GM23248 (cell line): ENCODE measurements around the gene TTC39B. TPM values are rescaled to one million over a fixed set of nuclear protein-coding genes. Genes with fewer than 3 reads are reported as not detected.

Experiments used
- DNase-seq: peaks from one replicate; pipeline ENCODE4 v3.0.0-alpha.2; 2015
- H2AFZ ChIP-seq: fragments of 200-600 bp; sonication (generic); 2 replicates; pipeline ENCODE4 v1.6.1; 2016; ENCODE audit warnings: antibody characterized with exemption
- H3F3A ChIP-seq: fragments of 200-600 bp; sonication (generic); 2 replicates; pipeline ENCODE4 v1.6.1; 2016; ENCODE audit warnings: mild to moderate bottlenecking, antibody characterized with exemption, mixed run types; ENCODE audit not compliant: insufficient read depth
- H3K27ac ChIP-seq: fragments of 200-600 bp; sonication (generic); 2 replicates; pipeline ENCODE4 v1.5.1; 2016; ENCODE audit warnings: mild to moderate bottlenecking
- H3K27me3 ChIP-seq: fragments of 200-600 bp; sonication (generic); replicated peaks from 2 replicates; pipeline ENCODE4 v1.6.1; 2016; ENCODE audit warnings: mild to moderate bottlenecking; ENCODE audit not compliant: insufficient read depth
- H3K36me3 ChIP-seq: fragments of 200-600 bp; sonication (generic); 2 replicates; pipeline ENCODE4 v1.6.1; 2016; ENCODE audit warnings: low read depth, mild to moderate bottlenecking
- H3K4me1 ChIP-seq: fragments of 200-600 bp; sonication (generic); 2 replicates; pipeline ENCODE4 v1.6.1; 2016; ENCODE audit warnings: mild to moderate bottlenecking; ENCODE audit not compliant: insufficient read depth
- H3K4me2 ChIP-seq: fragments of 200-600 bp; sonication (generic); one replicate; pipeline ENCODE4 v1.6.1; 2016; ENCODE audit warnings: mild to moderate bottlenecking; ENCODE audit not compliant: unreplicated experiment
- H3K4me3 ChIP-seq: fragments of 200-600 bp; sonication (generic); 2 replicates; pipeline ENCODE4 v1.5.1; 2016; ENCODE audit warnings: mild to moderate bottlenecking
- H3K79me2 ChIP-seq: fragments of 200-600 bp; sonication (generic); 2 replicates; pipeline ENCODE4 v1.6.1; 2016; ENCODE audit warnings: mild to moderate bottlenecking; ENCODE audit not compliant: insufficient read depth
- H3K9ac ChIP-seq: fragments of 200-600 bp; sonication (generic); 2 replicates; pipeline ENCODE4 v1.6.1; 2016; ENCODE audit warnings: mild to moderate bottlenecking
- H3K9me2 ChIP-seq: fragments of 200-600 bp; sonication (generic); 2 replicates; pipeline ENCODE4 v1.6.1; 2016; ENCODE audit warnings: mixed run types, mild to moderate bottlenecking, moderate library complexity; ENCODE audit not compliant: insufficient read depth
- H3K9me3 ChIP-seq: fragments of 200-600 bp; sonication (generic); one replicate; pipeline ENCODE4 v1.6.1; 2017; ENCODE audit warnings: low read depth
- H4K20me1 ChIP-seq: fragments of 200-600 bp; sonication (generic); 2 replicates; pipeline ENCODE4 v1.6.0; 2016; ENCODE audit not compliant: insufficient read depth
- EZH2 ChIP-seq: fragments of 200-600 bp; sonication (generic); IDR thresholded peaks from 2 replicates; pipeline ENCODE4 v1.6.1; 2018; ENCODE audit warnings: antibody characterized with exemption, mild to moderate bottlenecking; ENCODE audit not compliant: insufficient read depth, poor library complexity, severe bottlenecking
- EZH2phosphoT487 ChIP-seq: fragments of 200-600 bp; sonication (generic); IDR thresholded peaks from 2 replicates; pipeline ENCODE4 v1.6.1; 2018; ENCODE audit warnings: antibody characterized with exemption, moderate library complexity, mild to moderate bottlenecking, low read depth; ENCODE audit not compliant: insufficient read depth
- WGBS, 2 experiments: methylation state at CpG; one replicate each; pipeline ENCODE4 v1.1.6; 2015 to 2017; ENCODE audit warnings: low lambda C conversion rate in 2 of 2, low coverage in 1 of 2; ENCODE audit errors: missing lambda C conversion rate in 2 of 2; 5-methylcytosine and 5-hydroxymethylcytosine counted together
- in situ Hi-C: fragments of 300-500 bp; cut with MboI; formaldehyde crosslinking; loops from 2 replicates; pipeline ENCODE4 v1.15.0; 2020
- polyA plus RNA-seq: library from polyadenylated mRNA; unstranded; fragments of >200 nt; fragmentation: Nextera tagmentation; extraction: Ambion mirVana; gene quantifications from 2 replicates; pipeline ENCODE4 v1.2.1, GENCODE V29; 2016
- total RNA-seq: library from RNA; depleted of rRNA; stranded (reverse); fragments of >200 nt; shearing (Covaris generic); gene quantifications from 2 replicates; pipeline ENCODE4 v1.2.3, GENCODE V29; 2014

TTC39B gene
- total and polyA plus RNA-seq, 2 experiments from 2014 or later, result 6.3 to 10.9 TPM

GRCh38 chr9:15278091-15278687, 28.8 kb downstream of the TTC39B start:
- Histone ChIP-seq H2AFZ (no peak overlapping the region), H3F3A (no peaks in the 10 kb centered on the region), H4K20me1 (no peaks in the 10 kb centered on the region), H3K4me2 (no peak overlapping the region), H3K27me3 (no peaks in the 10 kb centered on the region), H3K4me1 (no peaks in the 10 kb centered on the region), H3K79me2 (peaks cover 25% of the 10 kb centered on the region), H3K27ac (no peak overlapping the region), H3K9me3 (no peaks in the 10 kb centered on the region), H3K4me3 (no peak overlapping the region), H3K9ac (no peak overlapping the region), H3K9me2 (no peaks in the 10 kb centered on the region), H3K36me3 (no peaks in the 10 kb centered on the region)
- in situ Hi-C loops, result no loop called here
- TF ChIP-seq EZH2phosphoT487, result no peak
- TF ChIP-seq EZH2, result no peak
- DNase-seq, result no peak
- WGBS, 2 experiments, result 8 to 16% methylated on average over 2 of the region's 2 CpGs

GRCh38 chr9:15277400-15278090, 29.5 kb downstream of the TTC39B start:
- peak; percentile 55 for DNase-seq
- H4K20me1 ChIP-seq, result no peaks in the 10 kb centered on the region
- no peak overlapping the region for H3K4me2 ChIP-seq
- in situ Hi-C loops, result no loop called here
- H3K9ac ChIP-seq, result no peak overlapping the region
- H3K27me3 ChIP-seq, result no peaks in the 10 kb centered on the region
- no peak overlapping the region for H3K4me3 ChIP-seq
- no peak overlapping the region for H2AFZ ChIP-seq
- no peaks in the 10 kb centered on the region for H3F3A ChIP-seq
- TF ChIP-seq EZH2phosphoT487 (no peak), EZH2 (no peak)
- H3K27ac ChIP-seq, result no peak overlapping the region
- no peaks in the 10 kb centered on the region for H3K9me3 ChIP-seq
- H3K9me2 ChIP-seq, result no peaks in the 10 kb centered on the region
- H3K79me2 ChIP-seq, result peaks cover 18% of the 10 kb centered on the region
- WGBS, 2 experiments, result 48 to 50% methylated on average over 9 of the region's 9 CpGs
- H3K36me3 ChIP-seq, result no peaks in the 10 kb centered on the region
- no peaks in the 10 kb centered on the region for H3K4me1 ChIP-seq

- no peak overlapping the region for H3K9ac ChIP-seq
- no peak overlapping the region for H3K27ac ChIP-seq
- no peaks in the 10 kb centered on the region for H3K9me2 ChIP-seq
- no peak overlapping the region for H3K4me2 ChIP-seq
- WGBS, 2 experiments, result 94 to 96% methylated on average over 4 of the region's 4 CpGs
- H3K36me3 ChIP-seq, result no peaks in the 10 kb centered on the region
- H3F3A ChIP-seq, result no peaks in the 10 kb centered on the region
- no peaks in the 10 kb centered on the region for H3K4me1 ChIP-seq
- TF ChIP-seq EZH2 (no peak), EZH2phosphoT487 (no peak)
- no peak overlapping the region for H3K4me3 ChIP-seq
- H4K20me1 ChIP-seq, result no peaks in the 10 kb centered on the region
- no peak for DNase-seq
- no peaks in the 10 kb centered on the region for H3K27me3 ChIP-seq
- H3K9me3 ChIP-seq, result no peaks in the 10 kb centered on the region
- in situ Hi-C loops, result no loop called here
- H3K79me2 ChIP-seq, result peaks cover 8% of the 10 kb centered on the region; the same call in 1 of the 2 replicates
- H2AFZ ChIP-seq, result no peak overlapping the region
Measured at GRCh38 chr9:15276328-15276938, 30.6 kb downstream of the TTC39B start.

DNA sequence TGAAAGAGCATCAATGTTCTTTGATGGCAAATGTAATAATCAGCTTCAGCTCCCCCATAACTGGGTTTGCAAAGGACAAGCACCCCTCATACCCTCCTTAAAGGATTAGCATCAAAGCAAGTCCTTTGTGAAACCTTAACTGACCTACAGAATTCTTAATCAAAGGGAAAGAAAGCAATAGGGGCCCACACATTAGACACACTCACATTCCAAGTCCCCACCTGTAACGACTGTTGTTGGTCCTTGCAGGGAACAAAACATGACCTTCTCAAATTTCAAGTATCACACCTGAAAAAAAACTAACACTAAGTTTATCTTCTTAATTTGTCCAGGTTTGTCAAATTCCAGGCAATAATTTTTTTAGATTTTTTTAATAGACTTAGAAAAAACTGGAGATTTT, 32.6 kb downstream of the TTC39B start:
- H3K9ac ChIP-seq, result no peak overlapping the region
- H3K27ac ChIP-seq, result no peak overlapping the region
- H3K9me3 ChIP-seq, result no peaks in the 10 kb centered on the region
- no peaks in the 10 kb centered on the region for H3K4me1 ChIP-seq
- no peaks in the 10 kb centered on the region for H3F3A ChIP-seq
- H3K4me3 ChIP-seq, result no peak overlapping the region
- H3K27me3 ChIP-seq, result no peaks in the 10 kb centered on the region
- in situ Hi-C loops, result no loop called here
- H3K36me3 ChIP-seq, result no peaks in the 10 kb centered on the region
- 44 to 64% methylated on average over 1 of the region's 1 CpG for WGBS, 2 experiments
- H4K20me1 ChIP-seq, result no peaks in the 10 kb centered on the region
- no peak for DNase-seq
- H3K4me2 ChIP-seq, result no peak overlapping the region
- no peaks in the 10 kb centered on the region for H3K9me2 ChIP-seq
- no peak for TF ChIP-seq EZH2phosphoT487
- H2AFZ ChIP-seq, result no peak overlapping the region
- H3K79me2 ChIP-seq, result peaks cover 8% of the 10 kb centered on the region; the same call in 1 of the 2 replicates
